Left lung (tissue), 10 donors: ENCODE results near the gene PPP2R2C. TPM values are rescaled to one million over a fixed set of nuclear protein-coding genes. Genes with fewer than 3 reads are reported as not detected.

Experiments used
- ATAC-seq: fragments of 200-7000 bp; cut with Tn5 transposase; one replicate; pipeline ENCODE4 v1.9.1; 2020; ENCODE audit warnings: moderate library complexity
- DNase-seq, 4 donors: peaks; one replicate each; pipeline ENCODE4 v3.0.0-alpha.2; 2013 to 2020
- H3K27ac ChIP-seq, 2 donors: fragments of 200-600 bp; sonication (generic) in 1 of 2; one replicate each; pipeline versions ENCODE4 v1.5.0 to v1.8.0; 2020 to 2021
- H3K27me3 ChIP-seq, 2 donors: fragments of 200-600 bp; sonication (generic) in 1 of 2; one replicate each; pipeline versions ENCODE4 v1.5.0 to v1.8.0; 2020 to 2021
- H3K36me3 ChIP-seq, 2 donors: fragments of 200-600 bp; sonication (generic) in 1 of 2; one replicate each; pipeline versions ENCODE4 v1.5.0 to v1.8.0; 2020 to 2021
- H3K4me1 ChIP-seq, 2 donors: fragments of 200-600 bp; one replicate each; pipeline ENCODE4 v1.8.0; 2021
- H3K4me3 ChIP-seq, 2 donors: fragments of 200-600 bp; sonication (generic) in 1 of 2; one replicate each; pipeline versions ENCODE4 v1.5.0 to v1.8.0; 2020 to 2021; ENCODE audit warnings: mild to moderate bottlenecking in 1 of 2
- H3K9me3 ChIP-seq, 2 donors: fragments of 200-600 bp; sonication (generic) in 1 of 2; one replicate each; pipeline versions ENCODE4 v1.5.0 to v1.8.0; 2020 to 2021
- CTCF ChIP-seq, 2 donors: fragments of 200-600 bp; sonication (generic) in 1 of 2; IDR thresholded peaks; one replicate each; pipeline versions ENCODE4 v1.5.0 to v1.8.0; 2021; ENCODE audit warnings: antibody characterized with exemption in 2 of 2
- intact Hi-C, 2 donors: fragments of 100-400 bp; cut with DNase I; formaldehyde crosslinking; loops; one replicate each; pipeline versions ENCODE4 v1.11.2 to v1.14.2; 2022
- polyA plus RNA-seq, 6 donors: library from polyadenylated mRNA; unstranded; fragments of 120-200 nt; gene quantifications; one replicate each; pipeline ENCODE4 v1.2.1, GENCODE V29; 2013; ENCODE audit not compliant: insufficient read length in 6 of 6
- total RNA-seq, 2 donors: library from RNA; stranded (reverse); fragmentation: NEBNext Ultra II Directional; extraction: Animal tissue kit (Norgen Biotek cat#: 25700); gene quantifications; one replicate each; pipeline ENCODE4 v1.2.1, GENCODE V29; 2021
- donor health status: DM: no; HTN: yes; CAD: no.
- donor health status: DM: no; HTN: no; CAD: no.

The PPP2R2C gene
- total and polyA plus RNA-seq, 8 donors, result 0.29 to 0.50 (median 0.43) TPM; not detected in 1

GRCh38 chr4:6325788-6326290 is 146.6 kb downstream of the PPP2R2C start:
- no peak for ATAC-seq
- Histone ChIP-seq H3K9me3 (no peaks in the 10 kb centered on the region), H3K4me1 (peaks cover 0 to 9% of the 10 kb centered on the region in 2 donors), H3K27me3 (peaks cover 0 to 45% of the 10 kb centered on the region in 2 donors), H3K4me3 (no peak overlapping the region), H3K27ac (peak overlapping the region; percentile 19 to 74), H3K36me3 (no peaks in the 10 kb centered on the region)
- TF ChIP-seq CTCF (IDR thresholded peaks at IDR 0.05), result no peak
- intact Hi-C loops, result loop anchor here in 1 of 2 donors (5.0 kb wide), 1 partner anchor 64 kb away; no protein-coding TSS in a partner anchor
- no peak for DNase-seq

- peaks cover 0 to 45% of the 10 kb centered on the region in 2 donors for H3K27me3 ChIP-seq
- no peak overlapping the region for H3K4me3 ChIP-seq
- H3K36me3 ChIP-seq, result no peaks in the 10 kb centered on the region
- peaks cover 0 to 9% of the 10 kb centered on the region in 2 donors for H3K4me1 ChIP-seq
- peaks cover 0 to under 1% of the 10 kb centered on the region in 2 donors for H3K9me3 ChIP-seq
- ATAC-seq, result peak; percentile 86
- peak in 3 of 4 donors; percentile 47 to 82 (median 70) for DNase-seq
- intact Hi-C loops, result loop anchor here in 1 of 2 donors (5.0 kb wide), 1 partner anchor 63 kb away; no protein-coding TSS in a partner anchor
- TF ChIP-seq CTCF (IDR thresholded peaks at IDR 0.05), result no peak
- peak overlapping the region; percentile 19 to 74 for H3K27ac ChIP-seq
Observed at GRCh38 chr4:6324999-6325787, 147.2 kb downstream of the PPP2R2C start.

- intact Hi-C loops, result no loop called here
- no peaks in the 10 kb centered on the region for H3K36me3 ChIP-seq
- TF ChIP-seq CTCF (IDR thresholded peaks at IDR 0.05), result no peak
- no peak for ATAC-seq
- H3K4me1 ChIP-seq, result peaks cover 0 to 9% of the 10 kb centered on the region in 2 donors
- H3K9me3 ChIP-seq, result peaks cover 0 to 5% of the 10 kb centered on the region in 2 donors
- H3K27ac ChIP-seq, result peak overlapping the region in 1 of 2 donors; percentile 74
- no peak overlapping the region for H3K4me3 ChIP-seq
- peaks cover 0 to 44% of the 10 kb centered on the region in 2 donors for H3K27me3 ChIP-seq
- DNase-seq, result no peak
Observed at GRCh38 chr4:6324461-6324998, 147.9 kb downstream of the PPP2R2C start.

GRCh38 chr4:6322761-6323566 is 149.4 kb downstream of the PPP2R2C start:
- H3K4me1 ChIP-seq, result peaks cover 0 to 9% of the 10 kb centered on the region in 2 donors
- DNase-seq, result peak in 1 of 4 donors; percentile 61
- ATAC-seq, result no peak
- no peak overlapping the region for H3K4me3 ChIP-seq
- no peak overlapping the region for H3K27ac ChIP-seq
- no peaks in the 10 kb centered on the region for H3K36me3 ChIP-seq
- intact Hi-C loops, result no loop called here
- peaks cover 0 to 38% of the 10 kb centered on the region in 2 donors for H3K27me3 ChIP-seq
- peaks cover 0 to 5% of the 10 kb centered on the region in 2 donors for H3K9me3 ChIP-seq
- TF ChIP-seq CTCF (IDR thresholded peaks at IDR 0.05), result no peak
